Ammon's horn (tissue), 1 donor: ENCODE measurements around the gene GYPC.
"Not testable (repeated sequence)": the region's sequence is repeated elsewhere in the genome, so short reads cannot be mapped to it uniquely, and the experiment has no call there.

Experiments
- DNase-seq: peaks from one replicate; pipeline ENCODE4 v3.0.0-alpha.2; 2016; ENCODE audit warnings: low spot score

GYPC gene

GRCh38 chr2:126655500-126656430 is at the start of gene GYPC:
GYPC (plus strand) TSS chr2:126656158; CDS start chr2:126656264, 106 bp downstream.
- DNase-seq = no peak

DNA sequence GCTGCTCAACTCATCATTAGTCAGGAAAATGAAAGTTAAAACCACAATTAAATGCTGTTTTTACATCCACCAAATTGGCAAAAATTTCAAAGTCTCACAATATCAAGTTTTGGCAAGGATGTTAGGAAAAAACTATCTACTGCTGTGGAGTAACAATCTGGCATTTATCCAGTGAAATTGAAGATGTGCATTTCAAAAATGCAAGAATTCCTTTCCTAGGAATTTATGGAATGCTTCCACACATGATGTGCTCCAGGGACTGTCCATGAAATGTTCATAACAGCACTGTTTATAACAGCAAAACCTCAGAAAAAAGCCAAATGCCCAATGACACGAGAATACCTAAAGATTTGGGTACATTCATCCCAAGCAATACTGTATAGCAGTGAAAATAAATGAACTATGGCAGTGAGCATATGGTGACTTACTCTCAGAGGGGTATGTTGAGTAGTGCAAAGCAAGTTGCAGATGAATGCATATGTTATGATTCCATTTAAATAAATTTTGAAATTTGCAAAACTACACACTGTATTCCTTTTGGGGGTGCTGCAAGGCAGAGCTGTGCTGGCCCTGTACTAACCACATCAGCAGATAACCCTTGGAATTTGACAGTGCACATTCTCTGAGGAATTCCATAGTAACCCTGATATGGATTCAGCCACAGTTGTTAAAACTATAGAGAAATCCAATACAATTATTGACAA is 41.3 kb upstream of the GYPC start:
- DNase-seq = no peak

GRCh38 chr2:126616606-126617069 is 39.3 kb upstream of the GYPC start:
- no peak for DNase-seq

DNA sequence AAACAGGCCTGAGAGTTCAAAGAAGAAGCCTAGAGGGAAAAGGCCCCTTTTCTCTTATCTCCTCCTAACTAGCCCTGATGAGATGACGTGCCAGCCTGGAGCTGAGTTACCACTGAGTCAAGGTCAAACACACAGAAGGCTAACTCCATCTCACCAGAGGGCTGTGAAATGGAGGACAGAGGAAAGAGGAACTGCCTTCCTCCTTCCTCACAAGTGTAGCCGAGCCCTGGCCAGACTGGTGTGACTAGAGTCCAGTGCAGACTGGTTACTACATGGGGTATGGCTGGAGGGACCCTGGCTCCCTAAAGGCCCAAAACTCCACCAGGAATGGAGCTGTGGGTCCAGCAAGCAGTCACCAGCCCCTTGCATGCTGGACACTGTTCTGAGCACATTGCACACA is 35.7 kb upstream of the GYPC start:
- DNase-seq = no peak

GRCh38 chr2:126623000-126623399 is 33.0 kb upstream of the GYPC start:
- DNase-seq = no peak

DNA sequence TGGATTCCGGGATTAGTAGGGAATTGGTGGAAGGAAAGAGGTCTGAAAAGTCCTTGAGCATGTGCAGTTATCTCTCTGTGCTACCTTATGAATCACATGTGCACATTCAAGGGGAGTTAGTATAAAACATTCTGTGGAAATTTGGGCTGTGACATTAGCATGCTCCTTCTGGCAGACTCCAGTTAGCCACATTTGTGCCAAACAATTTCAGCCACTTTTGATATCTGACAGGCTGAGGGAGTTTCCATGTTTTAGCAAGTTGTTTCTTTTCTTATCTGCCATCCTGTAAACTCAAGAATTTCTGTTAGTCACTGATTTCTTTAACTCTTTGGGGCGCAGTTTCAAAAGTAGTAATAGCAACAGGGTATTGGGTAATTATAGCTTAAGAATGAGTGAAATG is 28.3 kb upstream of the GYPC start:
- DNase-seq = no peak

- no peak for DNase-seq
Measured at GRCh38 chr2:126634273-126634861, 21.6 kb upstream of the GYPC start.

GRCh38 chr2:126635281-126635680 is 20.7 kb upstream of the GYPC start:
- no peak for DNase-seq

DNA sequence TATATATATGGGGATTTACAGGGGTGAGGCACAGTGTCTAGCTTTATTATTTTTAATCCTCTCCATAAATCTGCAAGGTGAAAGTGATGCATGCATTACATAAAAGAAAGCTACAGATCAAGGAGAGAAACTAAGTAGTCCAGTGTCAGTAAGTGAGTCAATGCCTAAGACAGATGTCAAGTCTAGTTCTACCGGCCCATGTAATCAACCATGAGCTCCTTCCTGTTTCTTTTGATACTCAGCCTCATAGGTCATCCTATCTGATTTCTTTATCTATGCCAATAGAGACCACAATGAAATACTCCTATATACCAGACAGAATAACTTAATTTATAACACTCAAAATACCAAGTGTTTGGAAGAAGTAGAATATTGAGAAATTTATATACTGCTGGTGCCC is 20.2 kb upstream of the GYPC start:
- DNase-seq = no peak

- DNase-seq = no peak
Measured at GRCh38 chr2:126637386-126637785, 18.6 kb upstream of the GYPC start.

- no peak for DNase-seq
Measured at GRCh38 chr2:126638746-126639145, 17.2 kb upstream of the GYPC start.

DNA sequence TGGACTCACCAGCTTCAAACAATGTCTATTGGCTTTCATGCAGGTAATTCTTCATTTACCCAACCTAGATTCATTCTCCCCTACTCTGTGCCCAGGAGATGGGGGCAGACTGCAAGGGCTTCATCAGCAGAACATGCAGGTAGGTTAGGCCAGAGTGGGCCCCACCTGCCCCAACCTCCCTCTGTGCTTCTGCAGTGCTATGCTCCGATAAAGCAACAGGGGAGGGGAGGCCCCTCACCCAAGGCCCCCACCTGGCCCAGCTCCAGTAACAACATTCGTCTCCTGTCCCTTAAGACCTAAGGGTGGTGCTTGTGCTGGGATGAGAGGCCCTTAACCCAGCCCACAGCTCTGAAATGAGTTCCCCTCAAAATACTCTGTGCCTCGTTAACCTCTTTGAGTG is 16.7 kb upstream of the GYPC start:
- DNase-seq = no peak

- DNase-seq = not testable (repeated sequence)
Measured at GRCh38 chr2:126641294-126641693, 14.7 kb upstream of the GYPC start.

DNA sequence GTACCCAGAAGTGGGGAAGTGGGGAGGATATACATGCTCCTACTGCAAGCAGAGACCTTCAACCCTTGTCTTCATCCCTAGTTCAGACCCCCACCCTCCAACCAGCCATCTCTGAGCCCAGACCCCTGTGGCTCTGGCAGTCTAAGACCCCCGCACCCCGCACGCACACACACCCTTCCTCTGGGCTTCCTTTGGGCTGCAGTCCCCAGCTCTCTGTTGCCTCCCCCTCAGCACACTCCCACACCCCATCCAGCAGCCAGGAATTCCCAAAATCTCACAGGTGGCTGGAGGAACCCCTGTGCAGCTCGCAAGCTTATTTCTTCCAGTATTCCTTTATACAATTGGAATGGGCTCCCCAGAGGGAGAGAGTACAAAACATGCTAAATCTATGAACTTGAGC is 13.9 kb upstream of the GYPC start:
- DNase-seq = no peak

GRCh38 chr2:126643431-126643830 is 12.5 kb upstream of the GYPC start:
- DNase-seq = no peak

- no peak for DNase-seq
Measured at GRCh38 chr2:126643972-126644371, 12.0 kb upstream of the GYPC start.

DNA sequence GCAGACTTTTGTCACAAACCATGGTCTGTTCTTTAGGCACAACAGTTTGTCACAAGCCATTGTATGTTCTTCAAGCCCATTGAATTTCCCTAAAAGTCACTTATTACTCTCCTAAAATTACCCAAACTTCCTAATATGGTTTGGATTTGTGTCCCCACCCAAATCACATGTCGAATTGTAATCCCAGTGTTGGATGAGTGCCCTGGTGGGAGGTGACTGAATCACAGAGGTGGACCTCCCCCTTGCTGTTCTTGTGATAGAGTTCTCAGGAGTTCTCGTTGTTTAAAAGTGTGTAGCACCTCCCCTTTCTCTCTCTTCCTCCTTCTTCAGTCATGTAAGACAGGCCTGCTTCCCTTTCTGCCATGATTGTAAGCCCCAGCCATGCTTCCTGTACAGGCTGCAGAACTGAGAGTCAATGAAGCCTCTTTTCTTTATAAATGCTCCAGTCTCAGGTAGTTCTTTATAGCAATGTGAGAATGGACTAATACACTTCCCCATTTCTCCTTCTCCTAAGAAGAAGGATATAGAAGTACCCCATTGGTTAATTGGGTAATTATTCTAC is 11.2 kb upstream of the GYPC start:
- peak; percentile 59 for DNase-seq

DNA sequence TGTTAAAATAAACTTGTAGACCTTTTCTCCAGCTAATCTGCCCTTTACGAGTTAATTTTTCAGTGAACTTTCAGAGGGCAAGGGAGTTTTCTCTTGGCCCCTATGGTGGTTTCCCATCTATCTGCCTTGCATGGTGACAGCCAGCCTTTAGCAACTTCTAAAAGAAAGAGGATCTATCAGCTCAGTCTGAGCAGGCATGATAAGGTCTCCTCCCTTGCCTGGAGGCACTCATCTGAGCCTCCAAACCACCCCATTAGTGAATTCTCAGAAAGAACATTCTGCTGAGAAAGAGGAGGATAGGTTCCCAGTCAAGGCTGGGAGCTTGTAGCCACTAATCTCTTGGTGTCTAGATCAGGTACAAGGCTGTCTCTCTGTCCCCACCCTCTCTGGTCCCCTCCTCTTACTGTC is 10.7 kb upstream of the GYPC start:
- no peak for DNase-seq

DNA sequence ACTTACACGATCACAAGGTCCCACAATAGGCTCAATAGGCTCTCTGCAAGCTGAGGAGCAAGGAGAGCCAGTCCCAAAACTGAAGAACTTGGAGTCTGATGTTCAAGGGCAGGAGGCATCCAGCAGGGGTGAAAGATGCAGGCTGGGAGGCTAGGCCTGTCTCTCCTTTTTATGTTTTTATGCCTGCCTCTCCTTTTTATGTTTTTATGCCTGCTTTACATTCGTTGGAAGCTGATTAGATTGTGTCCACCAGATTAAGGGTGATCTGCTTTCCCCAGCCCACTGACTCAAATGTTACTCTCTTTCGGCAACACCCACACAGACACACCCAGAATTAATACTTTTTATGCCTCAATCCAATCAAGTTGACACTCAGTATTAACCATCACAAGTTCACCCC is 9.9 kb upstream of the GYPC start:
- no peak for DNase-seq

- DNase-seq = not testable (repeated sequence)
Measured at GRCh38 chr2:126647714-126648344, 8.1 kb upstream of the GYPC start.

- DNase-seq = not testable (repeated sequence)
Measured at GRCh38 chr2:126648345-126648786, 7.6 kb upstream of the GYPC start.

DNA sequence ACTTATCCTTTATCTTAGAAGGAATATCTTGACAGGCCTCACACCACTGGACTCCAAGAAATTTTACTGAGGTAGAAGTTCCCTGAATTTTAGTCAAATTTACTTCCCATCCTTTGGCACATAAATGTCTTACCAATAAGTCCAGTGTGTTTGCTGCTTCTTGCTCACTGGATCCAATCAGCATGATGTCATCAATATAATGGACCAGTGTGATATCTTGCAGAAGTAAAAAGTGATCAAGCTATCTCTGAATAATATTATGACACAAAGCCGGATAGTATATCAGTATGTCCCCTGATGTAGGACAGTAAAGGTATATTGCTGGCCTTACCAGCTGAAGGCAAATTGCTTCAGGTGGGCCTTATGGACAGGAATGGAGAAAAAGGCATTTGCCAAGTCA is 6.9 kb upstream of the GYPC start:
- DNase-seq = no peak
